Bronchial epithelial cell (primary cell): ENCODE data around the gene ACSL6. TPM values are rescaled to one million over a fixed set of nuclear protein-coding genes. Genes with fewer than 3 reads are reported as not detected.

Experiments used
- DNase-seq: peaks from one replicate; pipeline ENCODE4 v3.0.0-alpha.2; 2010; ENCODE audit warnings: low read depth
- FAIRE-seq: peaks from 2 replicates; lab custom pipeline; 2011; peaks lifted over from hg19 to GRCh38; lab: Jason Lieb, UNC
- H3K27me3 ChIP-seq: 2 replicates; pipeline ENCODE4 v1.5.1; 2011; ENCODE audit warnings: low read length; ENCODE audit not compliant: control insufficient read depth, insufficient read depth
- H3K36me3 ChIP-seq: 2 replicates; pipeline ENCODE4 v1.5.1; 2011; ENCODE audit warnings: low read length; ENCODE audit not compliant: control insufficient read depth, insufficient read depth
- H3K4me3 ChIP-seq: 2 replicates; pipeline ENCODE4 v1.5.1; 2011; ENCODE audit warnings: mild to moderate bottlenecking, low read depth, low read length, control low read depth
- total RNA-seq: library from RNA; depleted of rRNA; stranded (reverse); fragments of >200 nt; gene quantifications from 2 replicates; pipeline ENCODE4 v1.2.1, GENCODE V29; 2014
- TF ChIP-seq, protein P1 (sequence below): IDR thresholded peaks from 2 replicates; pipeline ENCODE4 v1.5.1; 2011; ENCODE audit warnings: mild to moderate bottlenecking, moderate library complexity, low read length, control low read depth, inconsistent platforms; ENCODE audit not compliant: insufficient read depth, severe bottlenecking

The ACSL6 gene
- total RNA-seq, 1 donor from 2014 or later = 0.26 TPM

DNA sequence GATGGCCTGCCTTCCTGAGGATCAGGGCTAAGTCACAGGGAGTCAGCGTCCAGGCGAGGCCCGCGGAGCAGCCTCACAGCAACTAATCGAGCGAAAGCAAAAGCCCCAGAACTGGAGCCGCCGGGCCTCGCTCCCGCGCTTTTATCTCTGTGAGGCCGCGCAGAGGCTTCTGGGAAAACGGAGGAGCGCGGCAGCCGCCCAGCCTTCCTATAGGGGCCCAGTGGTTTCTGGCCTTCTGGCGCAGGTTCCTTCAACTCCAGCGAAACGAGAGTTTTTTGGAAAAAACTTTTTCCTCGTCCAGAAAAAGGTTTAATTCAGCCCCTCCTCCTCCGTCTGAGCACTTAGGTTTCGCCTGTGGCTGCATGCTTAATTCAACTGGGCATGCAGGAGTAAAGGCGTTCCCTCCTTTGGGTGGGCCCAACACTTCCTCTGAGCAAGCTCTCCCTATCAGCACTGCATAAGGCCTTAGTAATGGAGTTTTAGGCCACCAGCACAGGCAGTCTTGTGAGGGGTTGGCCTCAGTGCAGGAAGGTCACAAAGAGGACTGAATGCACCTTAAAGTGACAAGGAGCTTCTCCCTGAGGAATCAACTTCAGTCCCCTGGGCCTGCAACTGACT is 65.8 kb downstream of the ACSL6 start, which contains the start of gene MEIKIN:
MEIKIN (minus strand) TSS at position 113 of the 618 bp plus-strand sequence. CDS start 158 bp downstream, outside the sequence.
- H3K36me3 ChIP-seq = no peaks in the 10 kb centered on the region
- no peak within 1 kb of the TSS for H3K4me3 ChIP-seq
- no peak for DNase-seq
- no peak for FAIRE-seq
- peaks cover 2% of the 10 kb centered on the region for H3K27me3 ChIP-seq
- TF ChIP-seq, protein P1, sequence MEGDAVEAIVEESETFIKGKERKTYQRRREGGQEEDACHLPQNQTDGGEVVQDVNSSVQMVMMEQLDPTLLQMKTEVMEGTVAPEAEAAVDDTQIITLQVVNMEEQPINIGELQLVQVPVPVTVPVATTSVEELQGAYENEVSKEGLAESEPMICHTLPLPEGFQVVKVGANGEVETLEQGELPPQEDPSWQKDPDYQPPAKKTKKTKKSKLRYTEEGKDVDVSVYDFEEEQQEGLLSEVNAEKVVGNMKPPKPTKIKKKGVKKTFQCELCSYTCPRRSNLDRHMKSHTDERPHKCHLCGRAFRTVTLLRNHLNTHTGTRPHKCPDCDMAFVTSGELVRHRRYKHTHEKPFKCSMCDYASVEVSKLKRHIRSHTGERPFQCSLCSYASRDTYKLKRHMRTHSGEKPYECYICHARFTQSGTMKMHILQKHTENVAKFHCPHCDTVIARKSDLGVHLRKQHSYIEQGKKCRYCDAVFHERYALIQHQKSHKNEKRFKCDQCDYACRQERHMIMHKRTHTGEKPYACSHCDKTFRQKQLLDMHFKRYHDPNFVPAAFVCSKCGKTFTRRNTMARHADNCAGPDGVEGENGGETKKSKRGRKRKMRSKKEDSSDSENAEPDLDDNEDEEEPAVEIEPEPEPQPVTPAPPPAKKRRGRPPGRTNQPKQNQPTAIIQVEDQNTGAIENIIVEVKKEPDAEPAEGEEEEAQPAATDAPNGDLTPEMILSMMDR = no peak

DNA sequence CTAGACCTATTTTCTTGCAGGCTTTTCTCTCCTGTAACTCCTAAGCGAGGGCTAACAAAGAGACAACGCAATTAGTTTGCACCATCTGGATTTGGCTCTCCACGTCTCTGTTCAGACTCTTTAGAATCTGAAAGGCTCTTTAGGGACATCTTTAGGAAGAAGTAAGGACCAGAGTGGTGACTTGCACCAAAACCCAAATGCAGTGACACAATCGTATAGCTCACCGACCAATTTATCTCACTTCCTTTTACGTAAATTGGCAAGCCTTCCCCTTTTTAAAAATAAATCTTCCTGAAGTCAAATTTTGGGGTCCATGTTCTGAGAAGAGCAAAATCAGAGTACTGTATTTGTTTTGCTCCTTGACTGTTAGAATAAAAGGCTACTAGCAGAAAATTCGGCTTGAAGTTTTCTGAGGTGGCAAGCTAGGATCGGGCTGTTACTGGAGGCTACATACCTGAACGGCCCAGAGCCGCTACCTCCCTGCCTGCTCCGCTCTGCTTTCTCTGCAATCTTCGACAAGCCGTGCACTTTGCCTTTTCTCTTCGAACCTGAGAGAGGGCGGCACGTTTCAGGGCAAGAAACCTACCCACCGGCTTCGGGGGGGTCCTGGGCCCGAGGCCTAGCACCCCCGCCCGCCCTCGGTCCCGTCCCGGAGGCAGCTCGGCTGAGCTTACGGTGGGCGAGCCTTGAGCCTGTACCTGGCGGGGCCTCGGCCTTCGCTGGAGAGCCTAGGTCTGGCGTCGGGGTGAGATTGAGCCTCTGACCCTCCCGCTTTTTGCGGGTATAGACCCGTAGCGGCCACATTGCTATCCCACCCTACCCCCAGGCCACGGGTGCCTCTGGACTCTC is 66.5 kb downstream of the ACSL6 start:
- TF ChIP-seq, protein P1 = no peak
- H3K4me3 ChIP-seq = no peak overlapping the region
- DNase-seq (no peak), FAIRE-seq (no peak)
- no peaks in the 10 kb centered on the region for H3K36me3 ChIP-seq
- H3K27me3 ChIP-seq = peaks cover 2% of the 10 kb centered on the region

DNA sequence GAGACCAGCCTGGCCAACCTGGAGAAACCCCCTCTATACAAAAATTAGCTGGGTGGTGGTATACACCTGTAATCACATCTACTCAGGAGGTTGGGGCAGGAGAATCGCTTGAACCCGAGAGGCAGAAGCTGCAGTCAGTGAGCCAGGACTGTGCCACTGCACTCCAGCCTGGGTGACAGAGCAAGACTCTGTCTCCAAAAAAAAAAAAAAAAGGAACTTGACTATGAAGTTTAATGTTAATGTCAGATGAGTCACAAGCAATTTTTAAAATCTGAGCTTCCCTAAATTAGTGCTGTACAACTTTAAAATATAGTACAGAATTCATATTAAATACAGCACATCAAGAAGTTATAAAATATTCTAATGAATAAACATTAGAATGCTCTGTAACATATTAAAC is 67.5 kb downstream of the ACSL6 start:
- Histone ChIP-seq H3K4me3 (no peak overlapping the region), H3K36me3 (no peaks in the 10 kb centered on the region), H3K27me3 (peaks cover 1% of the 10 kb centered on the region)
- TF ChIP-seq, protein P1 = no peak
- no peak for FAIRE-seq
- DNase-seq = no peak

DNA sequence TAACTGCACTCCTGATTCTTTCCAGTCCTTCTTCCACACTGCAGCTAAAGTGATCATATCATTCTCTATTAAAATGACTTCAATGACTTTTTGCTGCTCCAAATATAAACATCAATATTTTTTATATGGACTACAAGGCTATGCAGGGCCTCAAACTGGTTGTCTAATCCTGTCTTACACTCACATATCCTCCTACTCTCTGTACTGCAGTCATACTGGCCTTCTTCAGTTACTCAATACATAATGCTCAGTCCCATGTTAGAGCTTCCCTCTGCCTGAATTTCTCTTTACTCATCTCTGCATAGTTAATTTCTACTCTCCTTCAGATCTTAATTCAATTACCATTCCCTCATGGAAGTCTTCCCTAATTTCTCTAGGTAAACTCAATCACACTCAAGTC is 69.4 kb downstream of the ACSL6 start:
- no peaks in the 10 kb centered on the region for H3K27me3 ChIP-seq
- H3K4me3 ChIP-seq = no peak overlapping the region
- DNase-seq (no peak), FAIRE-seq (no peak)
- TF ChIP-seq, protein P1 = no peak
- no peaks in the 10 kb centered on the region for H3K36me3 ChIP-seq

DNA sequence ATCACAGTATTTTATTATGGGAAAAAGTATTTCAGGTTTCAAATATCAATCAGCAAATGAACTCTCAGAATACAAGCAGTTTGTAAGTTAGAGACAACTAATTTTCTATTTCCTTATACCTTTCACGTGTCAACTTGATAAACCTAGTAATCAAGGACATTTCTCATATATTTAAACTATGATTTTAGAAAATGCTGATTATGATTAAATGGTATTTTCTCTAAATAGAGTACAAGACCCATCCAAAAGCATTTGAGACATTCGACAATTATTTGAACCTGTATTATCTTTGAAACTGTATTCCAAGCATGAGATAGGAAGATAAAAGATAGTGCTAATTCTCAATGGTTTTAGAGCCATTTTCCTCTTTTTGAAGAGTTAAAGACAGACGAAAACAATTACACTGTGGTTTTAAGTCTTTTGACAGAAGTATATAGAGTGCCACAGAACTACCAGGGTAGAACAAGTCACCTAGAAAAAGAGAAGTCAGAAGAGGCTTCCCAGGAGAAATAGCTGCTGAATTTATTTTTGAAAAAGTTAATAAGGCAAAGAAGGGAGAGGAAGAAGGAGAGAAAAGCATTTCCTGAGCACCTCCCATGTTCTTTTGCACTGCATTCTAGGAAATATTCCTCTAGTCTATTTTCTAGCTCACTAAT is 71.6 kb downstream of the ACSL6 start:
- Histone ChIP-seq H3K27me3 (peaks cover 2% of the 10 kb centered on the region), H3K4me3 (no peak overlapping the region), H3K36me3 (no peaks in the 10 kb centered on the region)
- DNase-seq (no peak), FAIRE-seq (no peak)
- TF ChIP-seq, protein P1 = no peak
